OCI-LY1 (cell line): ENCODE results near the gene SENP1.

Experiments
- H2AFZ ChIP-seq: fragments of 200-600 bp; sonication (generic), shearing (Covaris generic); 2 replicates; pipeline ENCODE4 v1.6.0; 2014; ENCODE audit warnings: antibody characterized with exemption, mild to moderate bottlenecking, low read length
- H3F3A ChIP-seq: fragments of 200-600 bp; sonication (generic), shearing (Covaris generic); 2 replicates; pipeline ENCODE4 v1.6.0; 2014; ENCODE audit warnings: mild to moderate bottlenecking, antibody characterized with exemption, low read length, moderate library complexity; ENCODE audit not compliant: insufficient read depth
- H3K27ac ChIP-seq: fragments of 200-600 bp; sonication (generic); 2 replicates; pipeline ENCODE4 v1.5.1; 2014; ENCODE audit warnings: low read length, mixed run types, mild to moderate bottlenecking, low read depth; ENCODE audit not compliant: poor library complexity, severe bottlenecking
- H3K27me3 ChIP-seq: fragments of 200-600 bp; sonication (generic); 2 replicates; pipeline ENCODE4 v1.6.0; 2014; ENCODE audit warnings: antibody characterized with exemption, mild to moderate bottlenecking, low read length, moderate library complexity; ENCODE audit not compliant: insufficient read depth
- H3K36me3 ChIP-seq: fragments of 200-600 bp; sonication (generic); 2 replicates; pipeline ENCODE4 v1.6.1; 2014; ENCODE audit warnings: mild to moderate bottlenecking, antibody characterized with exemption, low read length, moderate library complexity, mixed read lengths; ENCODE audit not compliant: insufficient read depth
- H3K4me1 ChIP-seq: fragments of 200-600 bp; sonication (generic); 2 replicates; pipeline ENCODE4 v1.5.1; 2014; ENCODE audit warnings: mild to moderate bottlenecking, low read length, moderate library complexity; ENCODE audit not compliant: insufficient read depth, severe bottlenecking
- H3K4me2 ChIP-seq: fragments of 200-600 bp; sonication (generic), shearing (Covaris generic); 2 replicates; pipeline ENCODE4 v1.6.1; 2014; ENCODE audit warnings: low read length
- H3K4me3 ChIP-seq: fragments of 200-600 bp; sonication (generic); 2 replicates; pipeline ENCODE4 v1.5.1; 2014; ENCODE audit warnings: low read length, low read depth, mild to moderate bottlenecking, mixed read lengths; ENCODE audit not compliant: poor library complexity, severe bottlenecking
- H3K79me2 ChIP-seq: fragments of 200-600 bp; shearing (Covaris generic); 2 replicates; pipeline ENCODE4 v1.6.1; 2016; ENCODE audit warnings: mixed run types, low read length, mixed read lengths; ENCODE audit not compliant: insufficient read depth
- H3K9ac ChIP-seq: fragments of 200-600 bp; sonication (generic), shearing (Covaris generic); 2 replicates; pipeline ENCODE4 v1.6.1; 2014; ENCODE audit warnings: mild to moderate bottlenecking, low read length, mixed read lengths
- H3K9me2 ChIP-seq: fragments of 200-600 bp; sonication (generic), shearing (Covaris generic); 2 replicates; pipeline ENCODE4 v1.6.1; 2014; ENCODE audit warnings: low read depth, mild to moderate bottlenecking, low read length, mixed read lengths
- H3K9me3 ChIP-seq: fragments of 200-600 bp; shearing (Covaris generic); 2 replicates; pipeline ENCODE4 v1.6.1; 2014; ENCODE audit warnings: low read length, mixed read lengths
- H4K20me1 ChIP-seq: fragments of 200-600 bp; sonication (generic), shearing (Covaris generic); 2 replicates; pipeline ENCODE4 v1.6.0; 2016; ENCODE audit warnings: mild to moderate bottlenecking, low read length; ENCODE audit not compliant: insufficient read depth
- EZH2 ChIP-seq: fragments of 200-600 bp; sonication (generic), shearing (Covaris generic); IDR thresholded peaks from 2 replicates; pipeline ENCODE4 v1.8.0; 2017; ENCODE audit warnings: borderline replicate concordance, mixed run types, mild to moderate bottlenecking, antibody characterized with exemption, low read length, moderate library complexity, mixed read lengths
- TF ChIP-seq, protein P1 (sequence below): fragments of 200-600 bp; sonication (generic), shearing (Covaris generic); IDR thresholded peaks from 2 replicates; pipeline ENCODE4 v1.5.1; 2017; ENCODE audit warnings: mild to moderate bottlenecking, antibody characterized with exemption, low read length, moderate library complexity, mixed read lengths

Gene SENP1

DNA sequence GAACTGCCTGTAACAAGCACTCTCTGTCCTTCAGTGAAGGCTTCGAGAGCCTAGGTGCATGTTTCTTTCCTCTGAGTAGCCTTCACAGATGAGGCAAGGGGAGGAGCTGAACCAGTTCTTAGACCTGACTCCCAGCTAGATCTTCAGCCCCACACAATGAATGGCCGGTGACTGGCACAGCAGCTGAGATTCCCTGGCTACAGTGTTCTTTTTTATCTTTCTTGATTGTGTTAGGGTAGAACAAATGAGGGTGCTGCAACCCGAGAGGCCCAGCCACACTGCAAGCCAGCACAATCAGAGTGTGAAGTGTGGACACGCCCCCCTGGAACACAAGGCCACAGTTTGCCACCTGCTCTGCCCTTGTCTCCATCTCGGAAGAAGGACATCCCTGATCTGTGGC lies 82.5 kb downstream of the SENP1 start:
- Histone ChIP-seq H3K4me1 (no peaks in the 10 kb centered on the region), H3K9me2 (no peaks in the 10 kb centered on the region), H3K27me3 (no peaks in the 10 kb centered on the region), H3K36me3 (no peaks in the 10 kb centered on the region), H3K9me3 (no peaks in the 10 kb centered on the region), H2AFZ (no peak overlapping the region), H3K79me2 (no peaks in the 10 kb centered on the region), H3K4me3 (no peak overlapping the region), H3K9ac (no peak overlapping the region), H3F3A (no peaks in the 10 kb centered on the region), H4K20me1 (no peaks in the 10 kb centered on the region), H3K4me2 (no peak overlapping the region), H3K27ac (no peak overlapping the region)
- no peak for TF ChIP-seq EZH2

DNA sequence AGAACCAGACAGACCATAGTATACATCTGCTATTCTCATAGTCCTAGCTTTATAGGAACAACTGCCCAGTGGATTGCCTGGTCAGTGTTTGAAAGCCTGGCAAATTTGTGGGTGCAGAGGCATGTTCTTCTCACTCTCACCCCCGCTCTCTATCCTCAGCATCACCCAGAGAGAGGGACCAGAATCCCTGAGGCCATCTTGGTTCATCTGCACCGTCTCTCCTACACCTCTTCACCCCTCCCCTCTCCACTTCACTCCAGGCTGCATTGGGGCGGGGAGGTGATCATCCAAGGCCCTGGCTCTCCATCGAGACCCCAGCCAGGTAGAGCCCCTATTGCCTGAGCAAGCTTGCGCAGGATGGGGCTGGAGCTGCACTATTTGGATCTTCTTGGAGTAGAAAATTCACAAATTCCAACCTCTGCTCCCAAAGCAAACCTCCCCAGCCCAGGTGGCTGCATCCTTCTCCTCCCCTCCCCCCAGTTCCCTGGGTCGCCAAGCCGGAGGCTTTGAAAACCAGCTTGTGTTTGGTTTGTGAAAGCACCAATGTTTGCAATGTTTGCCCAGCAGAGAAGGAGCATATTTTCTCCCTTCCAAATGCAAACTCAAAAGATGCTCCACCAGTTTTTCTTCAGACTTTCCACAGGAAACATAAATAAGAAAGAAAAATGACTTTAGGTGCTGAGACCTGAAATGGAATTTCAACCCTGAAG lies 83.0 kb downstream of the SENP1 start:
- no peak overlapping the region for H3K4me2 ChIP-seq
- no peaks in the 10 kb centered on the region for H3F3A ChIP-seq
- H3K27me3 ChIP-seq = no peaks in the 10 kb centered on the region

DNA sequence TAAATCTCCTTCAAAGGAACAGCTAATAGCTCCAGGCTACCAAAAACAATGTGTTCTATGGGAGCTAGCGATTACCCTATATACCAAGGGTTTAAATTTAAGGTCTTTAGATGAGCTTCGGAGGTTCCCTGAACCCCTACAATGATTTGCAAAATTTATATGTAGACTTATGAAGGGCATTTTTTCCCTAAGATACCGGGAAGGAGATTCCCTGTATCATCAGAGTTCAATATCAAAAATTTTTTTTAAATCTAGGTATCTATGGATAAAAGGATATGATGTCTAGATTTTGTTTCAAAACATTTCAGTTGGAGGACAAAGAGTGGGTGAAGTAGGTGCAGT lies 83.7 kb downstream of the SENP1 start:
- no peaks in the 10 kb centered on the region for H3K36me3 ChIP-seq
- no peak overlapping the region for H2AFZ ChIP-seq
- H3K27me3 ChIP-seq = 0 out of 2 replicates have a peak, but pooled peaks cover 2% of the 10 kb centered on the region
- no peaks in the 10 kb centered on the region for H4K20me1 ChIP-seq
- no peak overlapping the region for H3K27ac ChIP-seq
- H3K4me1 ChIP-seq = no peaks in the 10 kb centered on the region
- no peak overlapping the region for H3K4me3 ChIP-seq
- H3F3A ChIP-seq = no peaks in the 10 kb centered on the region
- no peak overlapping the region for H3K9ac ChIP-seq
- no peaks in the 10 kb centered on the region for H3K9me3 ChIP-seq
- no peaks in the 10 kb centered on the region for H3K79me2 ChIP-seq
- H3K4me2 ChIP-seq = no peak overlapping the region
- TF ChIP-seq, protein P1, sequence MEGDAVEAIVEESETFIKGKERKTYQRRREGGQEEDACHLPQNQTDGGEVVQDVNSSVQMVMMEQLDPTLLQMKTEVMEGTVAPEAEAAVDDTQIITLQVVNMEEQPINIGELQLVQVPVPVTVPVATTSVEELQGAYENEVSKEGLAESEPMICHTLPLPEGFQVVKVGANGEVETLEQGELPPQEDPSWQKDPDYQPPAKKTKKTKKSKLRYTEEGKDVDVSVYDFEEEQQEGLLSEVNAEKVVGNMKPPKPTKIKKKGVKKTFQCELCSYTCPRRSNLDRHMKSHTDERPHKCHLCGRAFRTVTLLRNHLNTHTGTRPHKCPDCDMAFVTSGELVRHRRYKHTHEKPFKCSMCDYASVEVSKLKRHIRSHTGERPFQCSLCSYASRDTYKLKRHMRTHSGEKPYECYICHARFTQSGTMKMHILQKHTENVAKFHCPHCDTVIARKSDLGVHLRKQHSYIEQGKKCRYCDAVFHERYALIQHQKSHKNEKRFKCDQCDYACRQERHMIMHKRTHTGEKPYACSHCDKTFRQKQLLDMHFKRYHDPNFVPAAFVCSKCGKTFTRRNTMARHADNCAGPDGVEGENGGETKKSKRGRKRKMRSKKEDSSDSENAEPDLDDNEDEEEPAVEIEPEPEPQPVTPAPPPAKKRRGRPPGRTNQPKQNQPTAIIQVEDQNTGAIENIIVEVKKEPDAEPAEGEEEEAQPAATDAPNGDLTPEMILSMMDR = no peak
- TF ChIP-seq EZH2 = no peak
- no peaks in the 10 kb centered on the region for H3K9me2 ChIP-seq

More for the DNA sequence above, 83.0 kb downstream of the SENP1 start:
- Histone ChIP-seq H3K4me3 (no peak overlapping the region), H2AFZ (no peak overlapping the region), H3K9me2 (no peaks in the 10 kb centered on the region), H3K9me3 (no peaks in the 10 kb centered on the region), H4K20me1 (no peaks in the 10 kb centered on the region), H3K36me3 (no peaks in the 10 kb centered on the region), H3K27ac (no peak overlapping the region), H3K4me1 (no peaks in the 10 kb centered on the region), H3K79me2 (no peaks in the 10 kb centered on the region), H3K9ac (no peak overlapping the region)
- TF ChIP-seq EZH2 = no peak
- TF ChIP-seq, protein P1 = no peak
